ENCODE data around the gene RHO.
"Not testable (repeated sequence)": the region's sequence is repeated elsewhere in the genome, so short reads cannot be mapped to it uniquely, and the experiment has no call there.

RHO gene

DNA sequence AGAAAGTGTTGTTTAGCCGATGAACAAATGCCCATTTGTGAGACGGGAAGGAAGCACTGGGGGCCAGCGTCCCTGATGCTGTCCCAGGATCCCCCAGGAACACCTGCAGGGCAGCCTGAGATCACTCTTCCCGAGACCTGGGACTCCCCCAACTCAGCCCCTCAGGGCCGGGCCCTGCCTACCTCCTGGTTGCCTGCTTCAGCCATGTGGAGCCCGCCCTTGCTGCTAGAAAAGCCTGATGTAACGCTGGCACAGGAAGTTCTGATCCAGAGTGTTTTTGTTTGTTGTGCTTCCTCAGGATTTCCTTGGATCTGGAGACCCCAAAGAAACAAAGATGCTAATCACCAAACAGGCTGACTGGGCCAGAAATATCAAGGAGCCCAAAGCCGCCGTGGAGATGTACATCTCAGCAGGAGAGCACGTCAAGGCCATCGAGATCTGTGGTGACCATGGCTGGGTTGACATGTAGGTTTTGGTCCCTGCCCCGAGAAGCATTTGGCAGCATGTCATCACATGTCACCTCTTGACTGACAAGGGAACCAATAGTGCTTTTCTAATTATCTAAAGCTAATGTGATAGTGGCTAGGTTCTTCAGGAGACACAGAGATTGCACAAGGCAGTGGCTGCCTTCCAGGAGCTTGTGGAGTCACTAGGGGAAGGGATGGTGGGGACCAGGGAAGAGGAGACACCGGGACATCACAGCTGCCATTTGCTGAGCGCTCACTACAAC, 28.7 kb upstream of the RHO start:
- not testable (repeated sequence) for DNase-seq (ENCODE audit: low read depth)

- DNase-seq (ENCODE audit: low read depth), result no peak
Observed at GRCh38 chr3:129500334-129500658, 28.1 kb upstream of the RHO start.

DNA sequence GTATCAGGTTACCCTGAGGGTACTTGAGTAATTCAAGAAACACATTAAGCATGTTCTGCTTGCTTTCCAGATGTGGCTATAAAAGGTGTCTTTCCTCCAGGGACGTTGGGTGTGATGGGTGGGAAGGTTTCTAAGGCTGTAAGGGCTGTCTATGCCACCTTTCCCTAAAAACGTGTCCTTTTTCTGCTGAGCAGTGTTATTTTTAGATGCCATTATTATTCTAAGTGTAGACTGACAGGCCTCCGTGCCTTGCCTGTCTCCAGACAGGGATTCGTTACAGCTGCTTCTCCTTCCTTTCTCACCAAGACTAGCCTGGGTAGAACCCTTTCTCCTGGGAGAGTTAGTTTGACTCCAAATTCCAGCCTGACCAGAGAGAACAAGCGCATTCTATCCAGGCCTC, 26.8 kb upstream of the RHO start:
- no peak for DNase-seq (ENCODE audit: low read depth)

- no peak for DNase-seq (ENCODE audit: low read depth)
Observed at GRCh38 chr3:129502641-129503408, 25.6 kb upstream of the RHO start.

- DNase-seq (ENCODE audit: low read depth), result no peak
Observed at GRCh38 chr3:129503471-129504291, 24.8 kb upstream of the RHO start.

- DNase-seq (ENCODE audit: low read depth), result no peak
Observed at GRCh38 chr3:129504471-129505100, 23.9 kb upstream of the RHO start.

DNA sequence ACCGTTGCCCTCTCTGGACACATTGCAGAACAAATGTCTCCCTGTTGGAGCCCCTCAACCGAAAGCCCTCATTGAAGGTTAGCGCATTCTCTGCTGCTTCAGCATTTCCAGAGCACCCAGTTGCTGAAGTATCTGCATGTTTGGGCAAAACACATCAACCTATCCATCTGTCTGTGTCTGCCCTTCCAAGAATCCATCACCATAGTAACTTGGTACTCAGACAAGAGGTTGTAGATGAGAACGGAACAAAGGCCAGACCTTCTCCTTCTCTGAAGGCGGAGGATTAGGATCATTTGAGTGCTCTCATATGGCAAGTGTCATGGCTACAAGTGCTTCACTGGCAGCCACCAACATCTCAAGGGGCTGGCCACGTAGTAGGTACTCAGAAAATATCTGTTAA, 23.1 kb upstream of the RHO start:
- no peak for DNase-seq (ENCODE audit: low read depth)

DNA sequence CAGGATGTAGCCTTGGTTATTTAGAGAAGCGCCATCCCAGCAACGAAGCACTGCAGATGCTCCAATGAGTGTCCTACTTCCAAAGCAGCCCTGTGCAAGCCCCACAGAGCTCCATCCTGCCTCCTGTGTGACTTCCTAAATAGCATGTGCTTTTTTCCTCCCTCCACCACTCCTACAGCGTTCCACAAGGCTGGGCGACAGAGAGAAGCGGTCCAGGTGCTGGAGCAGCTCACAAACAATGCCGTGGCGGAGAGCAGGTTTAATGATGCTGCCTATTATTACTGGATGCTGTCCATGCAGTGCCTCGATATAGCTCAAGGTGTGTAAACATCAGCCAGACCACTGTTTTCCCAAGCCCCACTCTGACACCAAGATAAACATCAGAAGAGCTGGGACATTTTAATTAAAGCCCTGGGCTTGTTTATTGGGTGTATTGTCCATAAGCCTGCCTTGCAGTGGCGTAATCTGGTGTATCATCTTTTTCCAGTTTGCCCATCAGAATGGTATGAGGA, 22.2 kb upstream of the RHO start:
- DNase-seq (ENCODE audit: low read depth), result no peak

GRCh38 chr3:129507181-129507831, 21.1 kb upstream of the RHO start:
- no peak for DNase-seq (ENCODE audit: low read depth)

DNA sequence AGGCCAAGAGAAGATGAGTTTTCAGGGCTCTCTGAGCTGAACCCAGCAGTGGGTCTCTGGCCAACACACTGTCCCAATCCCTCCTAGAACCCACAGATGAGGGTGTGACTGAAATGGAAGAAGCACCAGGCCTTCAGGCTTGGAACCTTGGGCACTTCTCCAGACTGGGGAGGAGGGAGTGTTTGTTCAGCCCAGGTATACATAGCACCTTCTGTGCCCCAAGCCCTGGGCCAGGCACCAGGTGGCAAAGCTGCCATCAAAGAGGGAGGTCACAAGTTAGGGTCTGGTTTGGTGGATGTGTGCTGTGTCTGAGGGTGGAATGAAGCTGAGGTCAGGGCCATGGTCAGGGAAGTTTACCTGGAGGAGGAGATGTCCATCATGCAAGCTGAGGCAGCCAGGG, 15.8 kb upstream of the RHO start:
- DNase-seq (ENCODE audit: low read depth), result no peak

GRCh38 chr3:129513705-129514104, 14.7 kb upstream of the RHO start:
- no peak for DNase-seq (ENCODE audit: low read depth)

DNA sequence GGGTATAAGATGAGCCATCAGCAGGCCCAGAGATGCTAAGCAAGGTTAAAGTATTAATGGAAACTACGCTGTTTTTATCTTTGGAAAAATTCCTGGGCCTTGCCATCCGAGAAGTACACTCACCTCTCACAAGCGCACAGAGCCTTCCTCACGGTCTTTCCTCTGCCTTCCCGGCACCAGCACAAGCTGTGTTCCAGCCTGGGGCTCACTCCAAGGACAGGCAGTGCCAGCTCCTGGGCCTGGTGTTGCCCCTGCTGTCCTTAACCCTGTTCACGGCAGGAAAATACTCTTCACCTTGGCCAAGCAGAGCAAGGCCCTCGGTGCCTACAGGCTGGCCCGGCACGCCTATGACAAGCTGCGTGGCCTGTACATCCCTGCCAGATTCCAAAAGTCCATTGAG, 14.3 kb upstream of the RHO start:
- DNase-seq (ENCODE audit: low read depth), result no peak

- DNase-seq (ENCODE audit: low read depth), result no peak
Observed at GRCh38 chr3:129514563-129514962, 13.9 kb upstream of the RHO start.

DNA sequence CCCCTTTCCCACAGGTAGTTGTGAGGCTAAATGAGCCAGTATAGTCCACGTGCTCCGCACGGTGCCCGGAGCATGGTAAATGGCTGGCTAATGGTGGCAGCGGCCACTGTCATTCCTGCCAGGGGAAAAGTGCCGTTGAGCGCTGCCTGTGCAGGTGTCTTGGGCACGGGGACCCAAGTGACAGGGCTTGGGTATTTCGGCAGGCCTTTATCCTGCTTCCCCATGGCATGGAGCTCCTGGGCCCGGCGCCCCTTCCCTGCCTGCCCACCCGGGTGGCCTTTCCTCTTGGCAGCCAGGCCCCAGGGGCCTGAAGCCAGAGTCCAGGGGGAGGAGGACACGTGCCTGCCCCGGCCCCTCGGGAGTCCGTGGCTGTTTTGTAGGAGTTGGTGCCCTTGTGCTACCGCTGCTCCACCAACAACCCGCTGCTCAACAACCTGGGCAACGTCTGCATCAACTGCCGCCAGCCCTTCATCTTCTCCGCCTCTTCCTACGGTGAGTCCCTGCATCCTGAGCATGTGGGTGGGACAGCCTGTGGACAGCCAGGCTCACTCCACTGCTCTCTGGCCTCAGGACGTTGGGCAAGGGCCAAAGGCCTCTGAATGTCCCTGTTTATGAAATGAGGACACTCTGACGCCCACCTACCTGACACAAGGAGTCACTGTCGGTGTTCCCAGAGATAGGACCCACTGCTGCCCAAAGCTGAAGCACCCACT, 13.2 kb upstream of the RHO start:
- not testable (repeated sequence) for DNase-seq (ENCODE audit: low read depth)

DNA sequence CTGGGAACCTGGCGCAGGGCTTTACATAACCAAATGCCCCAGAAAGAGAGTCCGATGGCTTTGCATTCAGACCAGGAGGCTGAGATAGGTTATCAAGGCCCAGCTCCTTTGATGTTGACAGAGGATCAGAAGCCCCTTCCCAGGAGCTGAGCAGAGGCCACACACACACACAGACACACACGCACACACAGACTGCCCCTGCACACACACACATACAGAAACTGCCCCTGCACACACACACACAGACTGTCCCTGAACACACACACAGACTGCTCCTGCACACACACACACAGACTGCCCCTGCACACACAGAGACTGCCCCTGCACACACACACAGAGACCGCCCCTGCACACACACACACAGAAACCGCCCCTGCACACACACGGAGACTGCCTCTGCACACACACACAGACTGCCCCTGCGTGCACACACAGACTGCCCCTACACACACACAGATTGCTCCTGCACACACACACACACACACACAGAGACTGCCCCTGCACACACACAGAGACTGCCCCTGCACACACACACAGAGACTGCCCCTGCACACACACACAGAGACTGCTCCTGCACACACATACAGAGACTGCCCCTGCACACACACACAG, 12.5 kb upstream of the RHO start:
- DNase-seq (ENCODE audit: low read depth), result not testable (repeated sequence)

- no peak for DNase-seq (ENCODE audit: low read depth)
Observed at GRCh38 chr3:129517516-129517915, 10.9 kb upstream of the RHO start.

GRCh38 chr3:129518038-129518561, 10.3 kb upstream of the RHO start:
- DNase-seq (ENCODE audit: low read depth), result no peak

DNA sequence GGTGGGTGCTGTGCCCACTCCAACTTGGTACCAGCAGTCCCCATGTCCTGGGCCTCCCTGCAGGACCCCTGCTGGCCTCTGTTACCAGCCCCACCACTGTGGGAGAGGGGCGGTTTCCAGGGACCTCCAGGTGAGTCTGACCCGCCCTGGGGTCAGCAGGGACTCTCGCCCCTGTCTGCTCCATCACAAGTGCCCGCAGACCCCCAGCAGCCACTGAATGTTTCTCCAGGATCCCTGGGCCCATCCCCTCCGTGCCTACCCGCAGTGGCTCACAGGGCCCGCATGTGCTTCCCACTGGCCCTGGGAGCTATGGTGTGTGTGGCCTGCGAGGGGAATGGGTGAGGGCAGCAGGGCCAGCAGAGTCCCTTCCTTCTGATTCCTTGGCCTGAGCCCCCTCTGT, 9.9 kb upstream of the RHO start:
- no peak for DNase-seq (ENCODE audit: low read depth)

GRCh38 chr3:129519449-129519848, 9.0 kb upstream of the RHO start:
- no peak for DNase-seq (ENCODE audit: low read depth)

Measured in activated T-cell treated with anti-CD3 and anti-CD28 coated beads for 24 hours (primary cell).